HG02571 (cell line): ENCODE data around the gene MAGEA9.
"Not testable (repeated sequence)": the region's sequence is repeated elsewhere in the genome, so short reads cannot be mapped to it uniquely, and the experiment has no call there.

Experiments used
- ATAC-seq: cut with Tn5 transposase; IDR thresholded peaks from one replicate; pipeline ENCODE4 v1.9.1; 2021; ENCODE audit warnings: mild to moderate bottlenecking, moderate library complexity; ENCODE audit not compliant: unreplicated experiment

The MAGEA9 gene

GRCh38 chrX:149807747-149808458, 26.2 kb downstream of the MAGEA9 start:
- ATAC-seq: no peak

- no peak for ATAC-seq
These were observed 36.9 kb downstream of the MAGEA9 start for GRCh38 chrX:149818652-149819051.

- ATAC-seq: no peak
These were observed 37.6 kb downstream of the MAGEA9 start for GRCh38 chrX:149819371-149819770.

GRCh38 chrX:149825424-149825823, 43.7 kb downstream of the MAGEA9 start:
- ATAC-seq: no peak

GRCh38 chrX:149827254-149827653, 45.5 kb downstream of the MAGEA9 start:
- ATAC-seq: no peak

GRCh38 chrX:149829751-149830191, 48.0 kb downstream of the MAGEA9 start:
- peak; percentile 56 for ATAC-seq

- ATAC-seq: peak; percentile 47
These were observed 48.6 kb downstream of the MAGEA9 start for GRCh38 chrX:149830192-149830873.

- no peak for ATAC-seq
These were observed 49.7 kb downstream of the MAGEA9 start for GRCh38 chrX:149831473-149831872.

GRCh38 chrX:149836728-149837127, 55.0 kb downstream of the MAGEA9 start:
- ATAC-seq: not testable (repeated sequence)

- no peak for ATAC-seq
These were observed 55.4 kb downstream of the MAGEA9 start for GRCh38 chrX:149837167-149837566.
